GM12874 (cell line): ENCODE measurements around the gene ANK3.

Experiments
- CTCF ChIP-seq: IDR thresholded peaks from 2 replicates; pipeline ENCODE4 v1.5.1; 2011; ENCODE audit warnings: low read depth, mild to moderate bottlenecking, control low read depth, low read length, moderate library complexity; ENCODE audit not compliant: insufficient read depth

Gene ANK3

GRCh38 chr10:60420991-60421894 is 31.6 kb upstream of the ANK3 start:
- TF ChIP-seq CTCF: no peak

GRCh38 chr10:60419249-60419648 is 29.6 kb upstream of the ANK3 start:
- no peak for TF ChIP-seq CTCF

GRCh38 chr10:60417901-60418300 is 28.2 kb upstream of the ANK3 start:
- no peak for TF ChIP-seq CTCF

GRCh38 chr10:60417024-60417423 is 27.3 kb upstream of the ANK3 start:
- TF ChIP-seq CTCF: no peak

GRCh38 chr10:60414877-60415585 is 25.4 kb upstream of the ANK3 start:
- no peak for TF ChIP-seq CTCF

- TF ChIP-seq CTCF: no peak
Observed at GRCh38 chr10:60414111-60414510, 24.4 kb upstream of the ANK3 start.

- TF ChIP-seq CTCF: no peak
Observed at GRCh38 chr10:60413306-60414012, 23.8 kb upstream of the ANK3 start.
